Breast epithelium (tissue), 4 donors: ENCODE results near the gene GAPDH. TPM values are rescaled to one million over a fixed set of nuclear protein-coding genes. Genes with fewer than 3 reads are reported as not detected.
"Not testable (repeated sequence)": the region's sequence is repeated elsewhere in the genome, so short reads cannot be mapped to it uniquely, and the experiment has no call there.

ENCODE experiments used
- DNase-seq, 2 donors: peaks; one replicate each; pipeline ENCODE4 v3.0.0-alpha.2; 2019; ENCODE audit warnings: low spot score in 2 of 2
- H3K27ac ChIP-seq, 2 donors: fragments of 200-600 bp; sonication (generic) in 1 of 2; one replicate each; pipeline ENCODE4 v1.5.1; 2016 to 2019; ENCODE audit warnings: mild to moderate bottlenecking in 1 of 2
- H3K27me3 ChIP-seq, 2 donors: fragments of 200-600 bp; sonication (generic) in 1 of 2; one replicate each; pipeline versions ENCODE4 v1.5.1 to v1.6.0; 2017 to 2019; ENCODE audit warnings: control low read depth in 1 of 2, mild to moderate bottlenecking in 1 of 2
- H3K36me3 ChIP-seq: fragments of 200-600 bp; one replicate; pipeline ENCODE4 v1.5.1; 2019
- H3K4me1 ChIP-seq, 2 donors: fragments of 200-600 bp; sonication (generic); one replicate each; pipeline ENCODE4 v1.5.1; 2016 to 2019; ENCODE audit warnings: control low read depth in 1 of 2
- H3K4me3 ChIP-seq, 3 donors: fragments of 200-600 bp; sonication (generic); 1 replicate in 2 of 3; 2 replicates in 1 of 3; pipeline ENCODE4 v1.5.1; 2016 to 2019; ENCODE audit warnings: mild to moderate bottlenecking in 3 of 3, moderate library complexity in 2 of 3
- H3K9me3 ChIP-seq, 2 donors: fragments of 200-600 bp; sonication (generic) in 1 of 2; one replicate each; pipeline ENCODE4 v1.5.1; 2016 to 2019; ENCODE audit warnings: control low read depth in 1 of 2
- CTCF ChIP-seq, 3 donors: fragments of 450-650 bp; IDR thresholded peaks; one replicate each; pipeline ENCODE4 v1.5.1; 2016 to 2017; ENCODE audit warnings: antibody characterized with exemption in 3 of 3, mild to moderate bottlenecking in 3 of 3, moderate library complexity in 3 of 3
- POLR2A ChIP-seq: fragments of 450-650 bp; IDR thresholded peaks from one replicate; pipeline ENCODE4 v1.6.1; 2016; ENCODE audit warnings: antibody characterized with exemption, mild to moderate bottlenecking, moderate library complexity
- POLR2AphosphoS5 ChIP-seq, 3 donors: sonication (generic); formaldehyde crosslinking; IDR thresholded peaks; one replicate each; pipeline ENCODE4 v1.6.1; 2017; ENCODE audit warnings: antibody characterized with exemption in 3 of 3
- intact Hi-C: fragments of 100-400 bp; cut with DNase I; formaldehyde crosslinking; loops from one replicate; pipeline ENCODE4 v1.15.1; 2023; ENCODE audit warnings: low total_unique reads
- total RNA-seq, 3 donors: library from RNA; depleted of rRNA; stranded (reverse); fragments of >200 nt; gene quantifications; one replicate each; pipeline ENCODE4 v1.1.0, GENCODE V29; 2016

Gene GAPDH
- total RNA-seq, 3 donors from 2014 or later = 1,134 to 1,818 (median 1,628) TPM

GRCh38 chr12:6553051-6553868 is 18.9 kb downstream of the GAPDH start:
- H3K36me3 ChIP-seq = no peaks in the 10 kb centered on the region
- H3K4me3 ChIP-seq = peak overlapping the region in 2 of 3 donors; percentile 15 to 23
- H3K27ac ChIP-seq = peak overlapping the region; percentile 85 to 88
- H3K4me1 ChIP-seq = peaks cover 22 to 41% of the 10 kb centered on the region in 2 donors
- no peaks in the 10 kb centered on the region for H3K27me3 ChIP-seq
- intact Hi-C loops = no loop called here
- TF ChIP-seq POLR2AphosphoS5 (IDR thresholded peaks at IDR 0.05) = peak; percentile 34 to 51 (median 44)
- no peak for TF ChIP-seq CTCF (IDR thresholded peaks at IDR 0.05)
- no peak for TF ChIP-seq POLR2A
- no peaks in the 10 kb centered on the region for H3K9me3 ChIP-seq
- DNase-seq = no peak

- Histone ChIP-seq H3K27ac (peak overlapping the region; percentile 54 to 74), H3K4me1 (peaks cover 22 to 41% of the 10 kb centered on the region in 2 donors), H3K36me3 (peaks cover 1% of the 10 kb centered on the region), H3K9me3 (no peaks in the 10 kb centered on the region), H3K27me3 (no peaks in the 10 kb centered on the region), H3K4me3 (peak overlapping the region; percentile 69 to 80 (median 73))
- intact Hi-C loops = no loop called here
- TF ChIP-seq POLR2A = no peak
- TF ChIP-seq POLR2AphosphoS5 (IDR thresholded peaks at IDR 0.05) = peak in 1 of 3 donors; percentile 20
- TF ChIP-seq CTCF (IDR thresholded peaks at IDR 0.05) = peak; percentile 19 to 43 (median 36)
- DNase-seq = no peak
Observed at GRCh38 chr12:6554168-6555017, 20.1 kb downstream of the GAPDH start.

GRCh38 chr12:6555018-6555691 is 20.8 kb downstream of the GAPDH start:
- peak overlapping the region in 1 of 2 donors; percentile 74 for H3K27ac ChIP-seq
- no peak for DNase-seq
- peak overlapping the region; percentile 69 to 80 (median 73) for H3K4me3 ChIP-seq
- TF ChIP-seq CTCF (IDR thresholded peaks at IDR 0.05) = no peak
- no peak for TF ChIP-seq POLR2AphosphoS5 (IDR thresholded peaks at IDR 0.05)
- TF ChIP-seq POLR2A = no peak
- no peaks in the 10 kb centered on the region for H3K9me3 ChIP-seq
- peaks cover 9% of the 10 kb centered on the region for H3K36me3 ChIP-seq
- peaks cover 22 to 41% of the 10 kb centered on the region in 2 donors for H3K4me1 ChIP-seq
- no peaks in the 10 kb centered on the region for H3K27me3 ChIP-seq
- intact Hi-C loops = no loop called here

- H3K9me3 ChIP-seq, DNase-seq, H3K27me3 ChIP-seq: not testable (repeated sequence)
- peak overlapping the region in 1 of 2 donors; percentile 74 for H3K27ac ChIP-seq
- peaks cover 16% of the 10 kb centered on the region for H3K36me3 ChIP-seq
- H3K4me3 ChIP-seq = peak overlapping the region; percentile 69 to 80 (median 73)
- H3K4me1 ChIP-seq = peaks cover 18 to 34% of the 10 kb centered on the region in 2 donors
- intact Hi-C loops = loop anchor here (2.0 kb wide), 1 partner anchor 24 kb away; no protein-coding TSS in a partner anchor
Observed at GRCh38 chr12:6556496-6556817, 22.1 kb downstream of the GAPDH start.

GRCh38 chr12:6556857-6557256 is 22.5 kb downstream of the GAPDH start:
- intact Hi-C loops = loop anchor here (2.0 kb wide), 1 partner anchor 24 kb away; no protein-coding TSS in a partner anchor
- Histone ChIP-seq H3K9me3 (no peaks in the 10 kb centered on the region), H3K4me3 (no peak overlapping the region), H3K27ac (no peak overlapping the region), H3K27me3 (no peaks in the 10 kb centered on the region), H3K4me1 (peaks cover 14 to 30% of the 10 kb centered on the region in 2 donors), H3K36me3 (peaks cover 18% of the 10 kb centered on the region)
- DNase-seq = no peak
- TF ChIP-seq POLR2AphosphoS5 (IDR thresholded peaks at IDR 0.05) (no peak), CTCF (IDR thresholded peaks at IDR 0.05) (no peak), POLR2A (no peak)
